NCI-H1694 treated with DMSO at 0.1 percent for 48 hours (cell line): ENCODE results near the gene TNFSF10.

Source experiments
- DNase-seq: peaks from one replicate; lab custom pipeline; 2025; lab: John Stamatoyannopoulos, UW

TNFSF10 gene

GRCh38 chr3:172516318-172517214 is 6.7 kb downstream of the TNFSF10 start:
- no peak for DNase-seq

- no peak for DNase-seq
Measured at GRCh38 chr3:172515130-172515918, 7.9 kb downstream of the TNFSF10 start.

- DNase-seq, result no peak
Measured at GRCh38 chr3:172514678-172515077, 8.6 kb downstream of the TNFSF10 start.

- DNase-seq, result no peak
Measured at GRCh38 chr3:172513488-172513887, 9.7 kb downstream of the TNFSF10 start.

- no peak for DNase-seq
Measured at GRCh38 chr3:172511783-172512762, 11.2 kb downstream of the TNFSF10 start.

- no peak for DNase-seq
Measured at GRCh38 chr3:172506094-172506493, 17.1 kb downstream of the TNFSF10 start.

- DNase-seq, result no peak
Measured at GRCh38 chr3:172501540-172501939, 21.7 kb downstream of the TNFSF10 start.

- DNase-seq, result peak; percentile 30
Measured at GRCh38 chr3:172490198-172490669, 33.0 kb downstream of the TNFSF10 start.

- DNase-seq, result no peak
Measured at GRCh38 chr3:172478116-172478515, 45.1 kb downstream of the TNFSF10 start.

GRCh38 chr3:172476347-172476746 is 46.9 kb downstream of the TNFSF10 start:
- DNase-seq, result no peak

GRCh38 chr3:172475703-172476102 is 47.5 kb downstream of the TNFSF10 start:
- DNase-seq, result no peak

- DNase-seq, result no peak
Measured at GRCh38 chr3:172471903-172472302, 51.3 kb downstream of the TNFSF10 start.

GRCh38 chr3:172470588-172470987 is 52.6 kb downstream of the TNFSF10 start:
- DNase-seq, result no peak

- no peak for DNase-seq
Measured at GRCh38 chr3:172467170-172467824, 55.9 kb downstream of the TNFSF10 start.

GRCh38 chr3:172466553-172467130 is 56.6 kb downstream of the TNFSF10 start:
- no peak for DNase-seq

GRCh38 chr3:172465281-172465680 is 57.9 kb downstream of the TNFSF10 start:
- no peak for DNase-seq

GRCh38 chr3:172464306-172464705 is 58.9 kb downstream of the TNFSF10 start:
- DNase-seq, result no peak

GRCh38 chr3:172461530-172462138 is 61.6 kb downstream of the TNFSF10 start:
- DNase-seq, result peak; percentile 43

GRCh38 chr3:172456404-172456803 is 66.8 kb downstream of the TNFSF10 start:
- DNase-seq, result no peak
